Left cardiac atrium (tissue), 4 donors: ENCODE measurements around the gene GTF2H2. TPM values are rescaled to one million over a fixed set of nuclear protein-coding genes. Genes with fewer than 3 reads are reported as not detected.
"Not testable (repeated sequence)": the region's sequence is repeated elsewhere in the genome, so short reads cannot be mapped to it uniquely, and the experiment has no call there.

Experiments
- ATAC-seq, 2 donors: fragments of 200-7000 bp; cut with Tn5 transposase; one replicate each; pipeline ENCODE4 v1.9.1; 2020; ENCODE audit warnings: mild to moderate bottlenecking in 2 of 2, moderate library complexity in 2 of 2
- DNase-seq: peaks from one replicate; pipeline ENCODE4 v3.0.0-alpha.2; 2020
- intact Hi-C, 2 donors: fragments of 100-400 bp; cut with DNase I; formaldehyde crosslinking; loops; one replicate each; pipeline versions ENCODE4 v1.14.1 to v1.15.1; 2022 to 2023
- long read RNA-seq: library from polyadenylated mRNA; unstranded; transcript quantifications from one replicate; pipeline ENCODE4 v2.0.0, GENCODE V29; 2021
- total RNA-seq, 2 donors: library from RNA; stranded (reverse); fragmentation: NEBNext Ultra II Directional; extraction: Animal tissue kit (Norgen Biotek cat#: 25700); gene quantifications; one replicate each; pipeline ENCODE4 v1.2.1, GENCODE V29; 2021
- donor health status: DM: no; HTN: yes; CAD: no.
- donor health status: DM: no; HTN: yes; CAD: no; lungs with severe emphysema.
- donor health status: DM: yes; HTN: yes; CAD: no.
- donor health status: Dilated cardiomyopathy.

Gene GTF2H2
- 10 to 100 TPM; 11.0 to 14.5 TPM for total RNA-seq
- long read RNA-seq, partial matches to known transcripts = 2 of 17 reads
- long read RNA-seq, other reads (novel, unspliced or antisense) = 15 of 17 reads

- intact Hi-C loops, DNase-seq: not testable (repeated sequence)
- ATAC-seq = peak; percentile 99
Observed at GRCh38 chr5:71067262-71067928, at the start of gene GTF2H2. Gene GTF2H2 (minus strand): TSS chr5:71067676. CDS start chr5:71062763, 4,913 bp downstream.

- ATAC-seq, DNase-seq, intact Hi-C loops: not testable (repeated sequence)
Observed at GRCh38 chr5:71109730-71110275, 42.3 kb upstream of the GTF2H2 start.

DNA sequence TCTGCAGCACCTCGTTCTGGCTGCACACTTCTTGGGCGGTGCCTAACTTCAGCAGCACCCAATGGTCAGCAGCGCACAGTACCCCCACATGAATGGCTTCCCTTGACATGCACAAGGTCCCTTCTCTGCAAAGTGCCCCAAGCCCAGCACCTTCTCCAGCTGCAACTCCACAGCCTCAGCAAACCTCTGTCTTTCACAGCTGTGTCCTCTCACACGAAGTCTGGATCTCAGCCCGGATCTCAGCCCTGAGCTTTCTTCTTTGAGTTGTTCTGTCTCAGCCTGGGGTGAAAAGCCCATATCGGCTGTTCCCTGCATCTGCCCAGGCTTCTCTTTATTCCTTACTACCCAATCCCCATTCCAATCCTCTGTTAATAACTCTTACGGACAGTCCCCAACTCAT is 32.5 kb upstream of the GTF2H2 start:
- ATAC-seq, DNase-seq, intact Hi-C loops: not testable (repeated sequence)

- intact Hi-C loops, ATAC-seq, DNase-seq: not testable (repeated sequence)
Observed at GRCh38 chr5:71097930-71098203, 30.4 kb upstream of the GTF2H2 start.

- intact Hi-C loops, DNase-seq: not testable (repeated sequence)
- peak in 1 of 2 donors; percentile 55 for ATAC-seq
Observed at GRCh38 chr5:71097173-71097929, 29.9 kb upstream of the GTF2H2 start.

DNA sequence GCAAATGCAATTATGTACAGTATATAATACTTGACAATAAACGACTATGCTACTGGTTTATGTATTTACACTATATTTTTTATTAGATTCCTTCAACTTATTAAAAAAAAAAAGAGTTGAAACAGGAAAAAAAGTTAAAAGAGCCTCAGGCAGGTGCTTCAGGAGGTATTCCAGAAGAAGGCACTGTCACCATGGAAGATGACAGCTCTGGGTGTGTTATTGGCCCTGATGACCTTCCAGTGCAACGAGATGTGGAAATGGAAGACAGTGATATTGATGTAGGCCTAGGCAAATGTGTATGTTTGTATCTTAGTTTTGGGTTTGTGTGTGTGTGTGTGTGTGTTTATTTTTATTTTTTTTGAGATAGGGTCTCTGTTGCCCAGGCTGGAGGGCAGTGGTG is 22.3 kb upstream of the GTF2H2 start:
- intact Hi-C loops, ATAC-seq, DNase-seq: not testable (repeated sequence)

DNA sequence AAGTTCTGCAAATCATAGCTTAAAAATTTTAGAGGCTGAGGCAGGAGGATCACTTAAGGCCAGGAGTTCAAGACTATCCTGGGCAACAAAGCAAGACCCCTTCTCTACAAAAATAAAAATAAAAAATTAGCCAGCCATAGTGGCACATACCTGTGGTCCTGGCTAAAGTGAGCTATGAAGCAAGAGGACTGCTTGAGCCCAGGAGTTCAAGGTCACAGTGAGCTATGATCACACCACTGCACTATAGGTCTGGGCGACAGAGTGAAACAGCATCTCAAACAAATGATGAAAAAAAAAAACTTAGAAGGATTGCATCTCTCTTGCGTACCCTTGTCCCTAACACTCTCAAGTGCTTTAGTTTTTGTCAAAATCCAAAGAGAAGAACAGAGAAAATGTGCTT is 21.3 kb upstream of the GTF2H2 start:
- DNase-seq, ATAC-seq, intact Hi-C loops: not testable (repeated sequence)

GRCh38 chr5:71086145-71086544 is 18.7 kb upstream of the GTF2H2 start:
- ATAC-seq, intact Hi-C loops, DNase-seq: not testable (repeated sequence)

DNA sequence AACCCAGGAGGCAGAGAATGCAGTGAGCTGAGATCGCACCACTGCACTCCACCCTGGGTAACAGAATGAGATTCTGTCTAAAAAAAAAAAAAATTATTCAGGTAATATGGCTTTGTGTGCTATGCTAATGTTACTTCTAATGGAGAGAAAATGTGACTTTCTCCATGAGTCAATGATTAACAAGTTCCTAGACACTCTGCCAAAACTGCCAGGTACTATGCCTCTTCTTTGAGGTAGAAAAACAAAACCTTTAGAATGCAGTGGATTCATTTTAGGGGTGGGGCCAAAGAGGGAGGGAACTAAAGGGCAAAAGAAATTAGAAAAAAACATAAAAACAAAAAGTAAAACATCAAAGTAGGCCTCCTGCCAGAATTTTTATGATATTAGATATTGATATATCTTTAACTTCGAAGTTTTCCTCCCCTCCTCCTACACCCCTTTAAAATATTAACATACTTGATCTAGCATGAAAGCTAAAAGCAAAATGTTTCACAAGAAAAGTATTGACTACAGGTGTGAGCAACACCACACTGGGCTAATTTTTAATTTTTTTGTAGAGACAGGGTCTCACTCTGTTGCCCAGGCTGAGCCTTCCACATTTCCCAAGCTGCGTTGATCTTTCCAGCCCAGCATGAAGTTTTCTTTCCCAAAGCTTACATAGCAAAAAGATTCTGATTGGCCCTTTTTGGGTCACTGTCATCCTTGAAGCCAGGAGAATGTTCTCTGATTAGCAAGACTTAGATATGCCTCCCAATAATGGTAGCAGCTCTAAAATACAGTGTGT is 17.0 kb upstream of the GTF2H2 start:
- ATAC-seq, intact Hi-C loops: not testable (repeated sequence)

DNA sequence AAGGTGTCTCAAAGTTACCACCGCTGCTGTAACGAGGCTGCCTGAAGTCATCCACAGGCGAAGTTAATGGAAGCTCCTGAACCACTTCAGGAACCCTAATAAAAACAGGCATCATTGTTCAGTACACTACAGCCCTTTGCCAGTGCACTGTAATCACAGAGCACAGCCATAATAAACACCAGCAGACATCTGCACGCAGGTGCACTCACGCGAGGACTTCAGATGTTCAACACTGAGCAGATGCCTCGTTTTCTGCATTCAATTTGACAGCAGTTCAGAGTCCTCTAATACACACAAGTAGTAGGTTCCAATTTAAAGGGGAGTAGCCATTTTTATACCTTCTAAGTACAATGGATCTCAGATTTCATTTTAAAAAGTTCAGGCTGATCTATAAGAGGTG is 15.4 kb upstream of the GTF2H2 start:
- DNase-seq, intact Hi-C loops, ATAC-seq: not testable (repeated sequence)

More for the DNA sequence above, 17.0 kb upstream of the GTF2H2 start:
- not testable (repeated sequence) for DNase-seq

GRCh38 chr5:71082340-71082739 is 14.9 kb upstream of the GTF2H2 start:
- DNase-seq, intact Hi-C loops, ATAC-seq: not testable (repeated sequence)

DNA sequence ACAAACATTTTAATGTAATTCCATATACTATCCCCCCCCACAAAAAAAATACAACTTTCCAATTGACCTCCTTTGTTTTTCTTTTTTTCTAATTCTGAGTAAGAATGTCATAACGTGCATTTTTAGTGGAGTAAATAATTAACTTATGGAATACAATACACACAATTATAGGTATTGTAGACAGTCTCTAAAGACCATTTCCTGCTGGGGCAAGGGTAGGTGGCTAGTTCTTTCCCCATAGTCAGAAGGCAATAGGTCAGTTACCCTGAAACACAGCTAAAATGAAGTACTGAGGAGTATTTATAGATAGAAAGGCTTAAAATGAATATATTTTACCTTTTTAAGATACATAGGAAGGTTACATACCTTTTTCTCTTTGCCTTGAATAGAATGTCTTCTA is 6.2 kb downstream of the GTF2H2 start:
- intact Hi-C loops, ATAC-seq, DNase-seq: not testable (repeated sequence)

- DNase-seq, intact Hi-C loops, ATAC-seq: not testable (repeated sequence)
Observed at GRCh38 chr5:71059426-71059825, 8.1 kb downstream of the GTF2H2 start.

DNA sequence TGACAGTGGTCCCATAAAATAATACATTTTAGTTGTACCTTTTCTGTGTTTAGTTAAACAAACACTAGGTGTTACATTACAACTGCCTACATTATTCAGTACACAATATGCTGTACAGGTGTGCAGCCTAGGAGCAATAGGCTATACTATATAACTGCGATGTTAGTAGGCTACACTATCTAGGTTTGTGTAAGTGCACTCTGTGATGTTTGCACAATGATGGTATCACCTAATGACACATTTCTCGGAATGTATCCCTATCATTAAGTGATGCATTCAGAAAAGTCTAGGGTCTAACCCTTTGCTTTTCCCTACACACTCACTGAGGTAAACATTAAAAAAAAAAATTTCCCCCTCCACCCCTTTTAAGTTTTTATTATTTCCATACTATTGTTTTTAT is 22.7 kb downstream of the GTF2H2 start:
- ATAC-seq = not testable (repeated sequence)

DNA sequence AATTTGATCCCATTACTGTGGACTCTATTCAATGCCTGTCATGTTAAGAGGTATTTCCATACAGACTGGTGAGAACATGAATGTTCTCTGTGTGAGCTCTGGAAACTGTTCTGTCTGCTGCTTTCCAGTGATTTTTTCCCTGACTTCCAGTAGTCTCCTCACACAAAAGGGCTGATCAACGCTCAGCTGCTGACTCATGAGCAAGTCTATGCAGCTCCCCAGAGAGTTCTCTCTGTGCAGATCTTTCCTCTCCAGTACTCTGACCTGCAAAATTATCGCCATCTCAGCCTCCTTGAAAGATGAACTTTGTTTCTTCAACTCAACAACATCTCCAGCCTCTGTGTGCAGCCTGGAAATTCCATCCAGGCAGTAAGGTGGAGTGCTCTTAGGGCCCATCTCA is 23.3 kb downstream of the GTF2H2 start:
- ATAC-seq, intact Hi-C loops, DNase-seq: not testable (repeated sequence)

More for the DNA sequence above, 22.7 kb downstream of the GTF2H2 start:
- DNase-seq, intact Hi-C loops: not testable (repeated sequence)

DNA sequence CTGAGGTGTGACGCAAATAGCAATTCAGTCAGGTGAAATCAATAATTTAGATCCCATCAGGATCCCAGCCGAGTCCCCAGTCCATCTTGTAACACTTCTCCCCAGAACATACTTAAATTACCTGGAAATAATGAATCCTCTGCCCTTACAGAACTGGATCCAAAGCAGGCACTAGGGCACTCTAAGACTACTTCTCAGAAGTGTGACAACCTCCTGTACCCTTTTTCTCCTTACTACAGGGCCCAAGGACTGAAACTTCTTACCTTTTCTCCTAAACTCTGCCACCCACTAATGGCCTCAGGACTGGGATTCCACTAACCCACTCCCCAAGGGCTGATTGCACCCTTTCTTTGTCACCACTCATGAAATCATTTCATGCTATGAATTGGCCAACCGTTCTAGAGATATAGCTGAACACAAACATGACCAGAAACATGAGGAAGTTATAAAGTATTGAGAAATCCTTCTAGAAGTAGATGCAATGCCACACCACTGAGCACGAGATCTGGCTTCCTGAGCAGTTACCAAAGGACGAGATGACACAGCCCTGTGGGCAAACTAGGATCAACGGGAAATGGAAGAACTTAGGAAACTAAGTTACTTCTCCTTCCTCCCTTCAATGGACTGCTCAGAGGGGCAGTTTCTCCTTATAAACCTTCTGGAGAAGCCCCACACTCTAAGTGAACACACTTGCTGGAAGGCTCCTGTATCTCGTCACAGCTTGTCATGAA is 36.3 kb downstream of the GTF2H2 start:
- intact Hi-C loops, DNase-seq: not testable (repeated sequence)
- peak; percentile 59 to 74 for ATAC-seq

DNA sequence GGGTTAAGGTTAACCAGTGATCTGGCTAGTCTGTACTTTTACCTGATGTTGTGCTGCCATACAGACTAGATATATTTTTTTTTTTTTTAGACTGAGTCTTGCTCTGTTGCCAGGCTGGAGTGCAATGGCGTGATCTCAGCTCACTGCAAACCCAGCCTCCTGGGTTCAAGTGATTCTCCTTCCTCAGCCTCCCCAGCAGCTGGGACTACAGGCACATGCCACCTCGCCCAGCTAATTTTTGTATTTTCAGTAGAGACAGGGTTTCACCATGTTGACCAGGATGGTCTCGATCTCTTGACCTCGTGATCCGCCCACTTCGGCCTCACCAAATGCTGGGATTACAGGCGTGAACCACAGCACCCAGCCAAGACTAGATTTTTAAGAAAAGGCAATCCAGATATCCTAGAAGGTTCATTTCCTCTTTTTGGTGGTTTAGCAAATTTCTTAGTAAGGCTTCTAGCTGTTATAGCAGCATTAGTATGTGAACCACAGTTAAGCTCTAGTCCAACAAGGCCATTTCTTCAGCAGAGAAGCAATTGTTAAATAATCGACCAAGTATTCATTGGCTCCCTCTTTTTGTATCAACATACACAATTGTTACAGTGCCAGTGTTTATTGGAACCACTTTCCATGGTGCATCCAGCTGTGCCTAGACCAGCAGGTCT is 42.1 kb downstream of the GTF2H2 start, which contains the start of gene NAIP:
Gene NAIP, minus strand, starts transcription at position 51 of the 665 bp plus-strand sequence. CDS start 12,424 bp downstream, outside the sequence.
- DNase-seq, ATAC-seq, intact Hi-C loops: not testable (repeated sequence)

DNA sequence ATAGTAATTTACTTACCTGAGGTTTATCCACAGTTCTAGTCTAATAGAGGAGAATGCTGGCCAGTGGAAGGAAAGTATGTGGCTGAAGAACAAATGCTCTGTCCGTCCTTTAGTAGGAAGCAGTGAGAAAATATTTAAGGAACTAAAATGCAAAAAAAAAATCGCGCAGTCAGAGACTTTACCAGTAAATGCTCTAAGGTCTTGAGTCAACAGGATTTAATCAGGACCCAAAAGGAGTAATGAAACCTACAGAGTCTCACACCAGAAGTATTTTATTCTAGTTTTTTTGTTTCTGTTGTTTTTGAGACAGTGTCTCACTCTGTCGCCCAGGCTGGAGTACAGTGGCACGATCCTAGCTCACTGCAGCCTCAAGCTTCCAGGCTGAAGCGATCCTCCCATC is 46.8 kb downstream of the GTF2H2 start:
- intact Hi-C loops, DNase-seq: not testable (repeated sequence)
- peak in 1 of 2 donors; percentile 14 for ATAC-seq
